GM18505 (cell line): Measurements from ENCODE around the gene OR2V1.
"Not testable (repeated sequence)": the region's sequence is repeated elsewhere in the genome, so short reads cannot be mapped to it uniquely, and the experiment has no call there.

Source experiments
- ATAC-seq: cut with Tn5 transposase; IDR thresholded peaks from one replicate; pipeline ENCODE4 v1.9.1; 2021; ENCODE audit not compliant: unreplicated experiment
- POLR2A ChIP-seq: IDR thresholded peaks from 4 replicates; pipeline ENCODE4 v1.6.1; 2011; ENCODE audit warnings: borderline replicate concordance; ENCODE audit not compliant: insufficient read depth, insufficient read length; ENCODE audit errors: extremely low read depth

The OR2V1 gene

DNA sequence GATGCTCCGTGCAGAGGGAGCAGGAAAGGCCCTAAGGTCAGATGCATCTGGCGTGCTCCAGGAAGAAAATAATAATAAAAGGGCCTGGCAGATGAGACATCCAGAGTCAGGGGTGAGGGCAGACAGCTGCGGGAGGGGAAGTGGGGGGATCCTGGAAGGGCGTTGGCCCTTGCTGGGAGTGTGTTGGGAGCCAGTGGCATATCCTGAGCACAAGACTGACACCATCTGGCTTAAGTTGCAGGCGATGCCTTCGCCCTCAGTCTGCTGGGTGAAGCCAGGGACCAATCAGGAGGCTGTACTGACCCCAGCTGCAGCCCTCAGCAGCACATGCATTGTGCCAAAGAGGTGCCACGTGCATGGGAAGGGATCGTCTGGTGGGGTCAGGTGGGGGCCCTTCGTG, 20.2 kb upstream of the OR2V1 start:
- no peak for TF ChIP-seq POLR2A
- no peak for ATAC-seq

DNA sequence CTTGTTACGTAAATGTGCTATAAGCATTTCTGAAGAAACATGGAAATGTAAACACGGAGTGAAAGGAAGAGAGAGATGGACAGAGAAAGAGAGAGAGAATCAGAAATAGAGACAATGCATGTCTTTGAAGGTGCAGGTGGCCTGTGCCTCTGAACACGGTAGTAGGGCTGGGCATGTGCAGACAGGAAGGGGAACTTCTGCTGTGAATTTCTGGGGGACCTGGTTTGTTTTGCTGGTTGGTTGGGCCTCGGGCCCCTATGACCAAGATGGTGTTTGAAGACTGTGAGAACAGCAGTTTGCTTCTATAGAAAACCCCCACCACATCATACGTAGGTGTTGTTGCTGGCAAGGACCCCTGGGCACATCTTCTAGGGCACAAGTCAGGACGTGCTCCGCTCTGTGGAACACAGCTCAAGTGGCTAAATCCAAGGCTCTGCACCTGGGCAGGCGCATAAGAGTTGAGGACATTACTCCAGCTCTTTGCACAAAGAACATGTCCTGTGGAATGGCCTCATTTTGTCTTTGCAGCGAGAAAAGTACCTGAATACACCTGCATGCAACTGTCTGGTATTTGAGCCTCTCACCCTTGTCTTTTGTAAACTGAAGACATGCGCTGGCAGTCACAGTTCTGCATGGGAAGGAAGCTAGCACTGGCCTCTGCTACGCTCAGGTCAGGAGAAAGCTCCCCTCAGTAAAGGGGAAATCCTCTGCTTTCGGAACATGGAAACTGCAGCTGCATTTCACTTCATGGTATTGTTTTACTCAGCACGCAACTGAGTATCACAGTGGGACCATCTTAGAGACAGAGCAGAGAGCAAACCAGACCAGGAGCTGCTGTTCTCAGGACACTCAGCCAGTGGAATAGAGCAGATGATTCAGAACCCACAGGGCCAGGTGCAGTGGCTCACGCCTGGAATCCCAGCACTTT, 19.1 kb upstream of the OR2V1 start:
- peak; percentile 54 for ATAC-seq
- TF ChIP-seq POLR2A, result no peak

DNA sequence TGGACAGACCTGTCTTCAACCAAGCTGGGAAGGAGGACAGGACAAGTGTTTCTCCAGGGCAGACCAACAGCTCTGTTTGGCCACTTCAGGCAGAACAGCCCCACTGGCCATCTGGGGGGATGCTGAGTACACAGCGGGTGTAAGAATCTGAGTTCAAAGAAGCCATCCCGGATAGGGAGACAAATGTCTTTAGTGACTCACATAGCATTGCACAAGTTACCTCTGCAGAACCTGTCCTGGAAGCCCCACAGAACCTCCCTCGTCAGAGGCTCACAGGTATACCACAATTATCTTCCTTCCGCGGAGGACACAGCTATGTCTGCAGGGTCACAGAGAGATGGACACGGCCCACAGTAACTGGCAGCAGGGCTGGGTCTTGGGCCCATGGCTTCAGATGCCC, 18.4 kb upstream of the OR2V1 start:
- ATAC-seq, result no peak
- TF ChIP-seq POLR2A, result no peak

DNA sequence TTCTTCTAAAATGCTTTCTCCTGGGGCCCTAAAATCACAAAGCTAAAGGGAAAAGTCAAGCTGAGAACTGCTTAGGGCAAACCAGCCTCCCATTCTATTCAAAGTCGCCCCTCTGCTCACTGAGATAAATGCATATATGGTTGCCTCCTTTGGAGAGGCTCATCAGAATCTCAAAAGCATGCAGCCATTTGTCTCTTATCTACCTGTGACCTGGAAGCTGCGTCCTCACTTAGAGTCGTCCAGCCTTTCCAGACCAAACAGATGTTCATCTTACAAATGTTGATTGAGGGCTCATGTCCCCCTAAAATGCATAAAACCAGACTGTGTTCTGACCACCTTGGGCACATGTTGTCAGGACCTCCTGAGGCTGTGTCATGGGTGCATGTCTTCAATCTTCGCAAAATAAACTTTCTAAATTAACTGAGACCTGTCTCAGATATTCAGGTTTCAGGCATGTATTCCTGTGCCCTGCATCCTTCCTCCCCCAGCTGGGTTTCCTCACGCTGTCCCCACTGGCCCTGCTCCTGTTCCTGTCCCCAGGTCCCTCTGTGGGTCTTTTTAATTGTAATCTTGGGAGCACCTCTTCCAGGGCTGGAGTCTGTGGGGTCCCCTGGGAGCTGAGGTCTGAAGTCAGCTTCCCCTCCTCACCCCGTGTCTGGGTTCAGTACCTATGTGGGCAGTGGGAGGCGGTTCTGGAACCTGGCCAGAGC, 16.1 kb upstream of the OR2V1 start, which contains the start of gene OR2V2:
OR2V2 (plus strand) TSS at position 660 of the 710 bp plus-strand sequence. CDS start 7,357 bp downstream, outside the sequence.
- ATAC-seq, result not testable (repeated sequence)

DNA sequence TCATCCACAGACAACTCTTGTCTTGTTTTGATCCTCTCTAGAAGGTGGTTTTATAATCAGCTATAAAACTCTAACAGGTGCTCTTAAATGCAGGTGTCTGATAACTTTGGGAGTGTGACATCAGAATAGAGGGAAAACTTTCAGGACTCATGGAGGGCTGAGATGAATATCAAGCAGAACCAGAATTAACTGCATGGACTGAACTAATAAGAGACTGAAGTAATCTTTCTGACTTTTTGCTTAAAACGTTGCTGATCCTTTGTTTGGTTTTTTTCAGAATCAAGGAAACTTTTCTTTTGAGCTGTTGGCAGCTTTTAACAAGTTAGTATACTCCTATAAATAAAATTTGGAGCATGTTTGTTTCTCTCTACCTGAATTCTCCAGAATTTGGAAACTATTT, 14.2 kb upstream of the OR2V1 start:
- ATAC-seq, result no peak
- TF ChIP-seq POLR2A, result no peak

DNA sequence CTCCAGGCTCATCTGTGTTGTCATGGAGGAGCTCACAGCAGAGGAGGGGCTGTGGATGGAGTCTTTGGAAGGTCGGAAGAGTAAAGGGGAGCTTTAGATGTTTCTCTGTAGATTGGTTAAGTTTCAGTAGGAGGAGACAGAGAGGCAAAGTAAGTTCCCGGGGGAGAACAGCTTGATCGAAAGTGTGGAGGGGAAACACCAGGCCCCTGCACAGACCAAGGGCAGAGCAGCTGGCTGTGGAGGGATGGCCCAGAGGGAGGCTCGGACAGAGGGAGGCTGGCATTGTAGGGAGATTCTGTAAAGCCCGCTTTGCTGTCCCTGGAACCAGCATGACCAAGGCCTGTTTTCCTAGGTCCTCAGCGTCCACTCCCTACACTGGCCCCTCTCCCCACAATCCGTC, 11.1 kb upstream of the OR2V1 start:
- ATAC-seq, result no peak
- no peak for TF ChIP-seq POLR2A

DNA sequence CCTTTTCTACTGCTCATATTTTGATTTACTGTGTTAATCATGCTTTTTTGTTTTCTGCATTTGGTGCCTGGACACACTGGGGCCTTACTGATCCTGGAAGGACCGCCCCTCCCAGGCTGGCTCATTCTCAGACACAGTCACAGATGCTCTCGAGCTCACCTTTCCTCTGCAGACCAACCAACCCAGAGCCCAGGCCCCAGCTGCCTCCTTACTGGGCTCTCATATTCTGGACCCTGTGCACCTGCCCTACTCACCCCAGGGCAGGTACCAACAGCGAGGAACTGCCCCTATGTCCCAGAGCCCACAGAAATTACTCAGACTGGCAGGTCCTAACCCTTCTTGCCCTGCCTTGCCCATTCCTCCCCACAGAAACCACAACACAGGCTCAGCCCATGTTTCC, 9.8 kb upstream of the OR2V1 start:
- TF ChIP-seq POLR2A, result no peak
- ATAC-seq, result no peak

DNA sequence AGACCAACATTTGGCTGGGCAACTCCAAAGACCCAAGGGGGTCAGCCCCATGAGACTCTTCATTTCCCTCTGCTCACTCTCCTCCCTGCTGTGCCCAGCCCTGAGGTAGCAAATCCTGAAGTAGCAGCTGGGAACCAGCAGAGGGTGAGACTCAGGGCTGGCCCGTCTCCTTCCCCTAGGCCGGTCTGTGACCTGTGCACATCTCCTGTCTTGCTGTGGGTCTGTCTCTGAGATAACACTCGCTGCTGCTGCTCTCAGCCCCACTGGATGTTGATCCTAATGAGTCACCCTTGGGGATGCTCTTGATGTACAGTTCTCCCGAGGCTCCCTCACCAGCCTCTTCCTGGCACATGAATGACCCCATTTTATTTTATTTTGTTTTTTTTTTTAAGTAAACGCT, 7.3 kb upstream of the OR2V1 start:
- TF ChIP-seq POLR2A, result no peak
- ATAC-seq, result no peak

DNA sequence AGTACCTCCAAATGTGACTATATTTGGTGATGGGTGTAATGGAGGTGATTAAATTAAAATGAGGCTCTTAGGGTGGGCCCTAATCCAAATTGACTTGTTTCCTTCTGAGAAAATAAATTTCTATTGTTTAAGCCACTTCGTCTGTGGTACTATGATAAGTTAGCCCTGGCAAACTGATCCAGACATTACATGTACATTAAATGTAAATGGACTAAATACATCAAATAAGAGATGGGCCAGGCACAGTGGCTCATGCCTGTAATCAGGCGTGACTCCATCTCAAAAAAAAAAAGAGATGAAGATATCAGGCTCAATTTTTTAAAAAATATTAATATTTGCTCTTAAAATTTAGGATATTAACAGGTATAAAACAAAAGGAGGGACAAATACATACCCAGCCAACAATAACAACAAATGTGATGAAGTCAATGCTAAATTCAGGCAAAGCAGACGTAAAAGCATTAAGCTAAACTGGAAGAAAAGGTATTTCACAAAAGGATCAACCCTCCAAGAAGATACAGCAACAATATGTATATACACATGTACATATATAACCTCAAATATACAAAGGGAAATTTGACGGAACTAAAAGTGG, 5.5 kb upstream of the OR2V1 start:
- TF ChIP-seq POLR2A, result no peak
- ATAC-seq, result no peak

DNA sequence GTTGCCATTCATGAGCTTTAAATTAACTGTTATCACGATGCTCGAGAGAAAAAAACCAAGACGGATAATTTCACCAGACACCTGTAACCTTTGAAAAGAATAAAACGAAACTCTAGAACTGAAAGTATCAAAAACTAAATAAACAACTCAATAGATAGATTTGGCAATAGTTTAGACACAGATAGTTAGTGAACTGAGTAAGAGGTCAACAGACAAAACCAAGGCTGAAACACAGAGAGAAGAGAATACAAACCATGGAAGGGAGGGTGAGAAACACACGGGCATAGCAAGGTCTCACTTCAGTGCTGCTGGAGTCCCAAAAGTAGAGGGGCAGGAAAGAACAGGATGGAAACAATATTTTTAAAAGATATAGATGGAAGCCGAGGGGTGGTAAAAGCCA, 3.3 kb upstream of the OR2V1 start:
- ATAC-seq, result no peak
- TF ChIP-seq POLR2A, result no peak

DNA sequence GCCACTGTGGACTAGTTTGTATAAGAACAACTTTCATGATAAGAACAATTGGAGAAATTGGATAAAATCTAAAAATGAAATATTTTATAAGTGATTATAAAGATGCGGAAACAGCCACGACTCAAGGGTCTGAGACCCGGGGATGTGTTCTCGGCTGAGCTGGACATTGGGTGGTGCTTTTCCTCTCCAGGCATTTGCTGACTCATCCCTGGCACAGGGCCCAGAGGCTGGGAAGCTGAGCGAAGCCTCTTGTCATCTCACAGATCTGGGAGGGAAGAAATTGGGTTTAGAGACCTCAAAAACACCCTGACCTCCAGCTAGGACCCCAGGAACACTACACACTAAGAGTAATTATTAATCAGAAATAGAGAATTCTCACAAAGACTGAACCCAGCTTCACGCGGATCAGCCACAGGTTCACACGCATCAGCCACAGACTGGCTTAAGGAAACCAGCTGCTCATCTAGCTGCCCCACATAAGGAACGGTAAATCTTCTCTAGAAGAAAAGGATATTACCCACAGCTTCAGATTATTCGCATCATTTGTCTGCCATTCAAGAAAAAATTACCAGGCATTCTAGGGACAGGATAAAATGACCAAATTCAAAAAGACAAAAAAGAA, 2.8 kb upstream of the OR2V1 start:
- no peak for TF ChIP-seq POLR2A
- ATAC-seq, result no peak

DNA sequence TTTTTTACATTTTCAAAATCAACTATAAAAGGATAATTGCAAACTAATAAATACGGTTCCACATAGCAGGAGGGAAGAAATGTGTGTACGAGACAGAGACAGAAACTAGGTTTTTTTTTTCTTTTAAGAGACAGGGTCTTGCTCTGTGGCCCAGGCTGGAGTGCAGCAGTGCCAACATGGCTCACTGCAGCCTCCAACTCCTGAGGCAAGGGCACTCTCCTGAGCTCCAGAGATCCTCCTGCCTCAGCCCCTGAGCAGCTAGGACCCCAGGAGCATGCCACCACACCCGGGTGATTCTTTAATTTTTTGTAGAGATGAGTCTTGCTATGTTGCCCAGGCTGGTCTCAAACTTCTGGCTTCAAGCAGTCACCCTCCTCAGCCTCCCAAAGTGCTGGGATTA, 2.1 kb upstream of the OR2V1 start:
- no peak for TF ChIP-seq POLR2A
- ATAC-seq, result no peak

DNA sequence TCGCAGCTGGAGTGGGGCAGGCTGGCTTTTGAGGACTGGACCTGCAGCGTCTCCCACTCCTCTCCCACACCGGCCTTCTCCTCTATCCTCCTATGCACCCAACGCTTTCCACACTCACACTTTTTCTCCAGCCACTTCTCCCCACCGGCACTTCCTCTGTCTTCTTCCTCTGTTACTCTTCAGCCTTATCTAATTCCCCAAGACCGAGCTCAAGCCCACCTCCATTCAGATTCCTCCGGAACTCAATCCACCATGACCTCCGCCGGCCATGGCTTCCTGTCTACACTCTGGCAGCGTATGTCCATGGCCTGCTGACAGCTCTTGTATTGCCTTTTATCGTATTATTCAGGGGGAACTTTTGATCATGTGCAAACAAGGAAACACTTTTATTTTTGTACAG, 545 bp upstream of the OR2V1 start:
- no peak for ATAC-seq
- no peak for TF ChIP-seq POLR2A

DNA sequence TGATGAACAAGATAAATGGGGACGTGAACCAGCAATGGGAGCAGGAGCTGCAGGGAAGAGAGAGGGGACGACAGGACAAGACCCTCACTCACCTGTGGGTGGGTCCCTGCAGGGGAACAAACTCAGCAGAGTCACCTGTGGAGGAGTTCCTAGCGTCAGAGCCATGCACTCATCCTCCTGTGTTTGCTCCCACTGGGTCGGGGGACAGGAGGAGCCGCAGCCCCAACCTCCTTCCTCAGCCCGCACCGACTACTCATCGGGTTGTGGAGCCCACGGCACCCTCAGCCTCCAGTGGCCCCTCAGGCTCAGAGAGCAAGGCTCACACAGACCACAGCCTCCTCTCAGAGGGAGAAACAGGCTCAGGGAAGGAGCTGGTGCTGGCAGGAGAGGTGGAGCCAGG, 888 bp downstream of the OR2V1 start:
- not testable (repeated sequence) for ATAC-seq
